ENCODE measurements around the gene DHX29. TPM values are rescaled to one million over a fixed set of nuclear protein-coding genes. Genes with fewer than 3 reads are reported as not detected.

Gene DHX29
- total RNA-seq, 2 donors from 2014 or later, result 24.9 to 28.2 TPM

- intact Hi-C loops (cut with DNase I), result no loop called here
Measured at GRCh38 chr5:55211184-55211874, 96.2 kb downstream of the DHX29 start.

More at GRCh38 chr5:55211184-55211874, 96.2 kb downstream of the DHX29 start:
- Histone ChIP-seq H3K27ac (no peak overlapping the region), H3K4me1 (replicated peaks) (no peaks in the 10 kb centered on the region), H3K4me3 (no peak overlapping the region), H3K27me3 (replicated peaks; ENCODE audit: insufficient read depth) (no peaks in the 10 kb centered on the region), H3K36me3 (no peaks in the 10 kb centered on the region), H3K9me3 (no peaks in the 10 kb centered on the region)
- WGBS, result 42% methylated on average over 2 of the region's 2 CpGs
- TF ChIP-seq POLR2A (IDR thresholded peaks at IDR 0.05) (no peak), POLR2AphosphoS5 (IDR thresholded peaks at IDR 0.05) (no peak), CTCF (IDR thresholded peaks at IDR 0.05) (no peak)
- no peak for DNase-seq (ENCODE audit: low spot score)

Other genes starting within 250 kb of the DHX29 start
- gene GZMA, start 205.0 kb downstream of the DHX29 start, total RNA-seq, result under 1 TPM in 1 of 2 donors, not detected in 1; 0.36 TPM
- gene GPX8, start 147.5 kb downstream of the DHX29 start, total RNA-seq, result 10 to 100 TPM in 1 of 2 donors, 1 to 10 TPM in 1; 8.4 to 16.0 TPM
- 1 to 10 TPM in 1 of 2 donors, not detected in 1; 1.1 TPM for gene CDC20B, start 134.5 kb downstream of the DHX29 start, total RNA-seq
- under 1 TPM in 1 of 2 donors, not detected in 1; 0.80 TPM for gene MCIDAS, start 80.4 kb downstream of the DHX29 start, total RNA-seq
- gene CCNO, start 74.1 kb downstream of the DHX29 start, total RNA-seq, result 1 to 10 TPM; 5.6 to 7.2 TPM
- 10 to 100 TPM; 46.6 to 73.5 TPM for gene MTREX, start 295 bp upstream of the DHX29 start, total RNA-seq
- gene PLPP1, start 227.3 kb upstream of the DHX29 start, total RNA-seq, result 1,000 to 10,000 TPM in 1 of 2 donors, 100 to 1,000 TPM in 1; 823 to 5,059 TPM

Data from prostate gland (tissue), 2 donors.